HepG2 (cell line): Measurements from ENCODE around the gene RDH11. TPM values are rescaled to one million over a fixed set of nuclear protein-coding genes. Genes with fewer than 3 reads are reported as not detected.

ENCODE experiments used
- CBX1 ChIP-seq: IDR thresholded peaks from one replicate; pipeline ENCODE4 v1.6.1; 2016; ENCODE audit warnings: antibody characterized with exemption, low read depth
- CEBPB ChIP-seq: IDR thresholded peaks from 2 replicates; pipeline ENCODE4 v1.6.1; 2011; ENCODE audit warnings: low read depth, low read length, improper control_type of control experiment, borderline replicate concordance
- FIP1L1 ChIP-seq: fragments of 200-400 bp; formaldehyde crosslinking; IDR thresholded peaks from 2 replicates; pipeline ENCODE4 v1.6.1; 2018; ENCODE audit warnings: low read depth, mild to moderate bottlenecking, low read length, moderate library complexity, borderline replicate concordance; ENCODE audit not compliant: insufficient read depth
- GFI1 ChIP-seq: sonication (generic); formaldehyde crosslinking; IDR thresholded peaks from 2 replicates; pipeline ENCODE4 v1.5.0; 2020; ENCODE audit warnings: missing genetic modification reagents, mild to moderate bottlenecking, borderline replicate concordance
- ISL2 ChIP-seq: sonication (generic); formaldehyde crosslinking; IDR thresholded peaks from 2 replicates; pipeline ENCODE4 v1.5.0; 2020; ENCODE audit warnings: missing genetic modification reagents
- LCORL ChIP-seq, 2 experiments: fragments of 450-650 bp in 1 of 2; sonication (generic) in 1 of 2; formaldehyde crosslinking in 1 of 2; IDR thresholded peaks; 2 replicates each; pipeline versions ENCODE4 v1.5.0 to v1.6.1; 2017 to 2020; ENCODE audit warnings: antibody characterized with exemption in 1 of 2, missing genetic modification reagents in 1 of 2
- MXI1 ChIP-seq: IDR thresholded peaks from 3 replicates; pipeline ENCODE4 v1.6.1; 2012; ENCODE audit warnings: low read depth, low read length, inconsistent platforms, borderline replicate concordance
- MYNN ChIP-seq: sonication (generic); formaldehyde crosslinking; IDR thresholded peaks from 2 replicates; pipeline ENCODE4 v1.4.0; 2020; ENCODE audit warnings: mild to moderate bottlenecking, low read depth, missing genetic modification reagents
- NFIB ChIP-seq: sonication (generic); formaldehyde crosslinking; IDR thresholded peaks from 2 replicates; pipeline ENCODE4 v1.9.0; 2021; ENCODE audit warnings: missing genetic modification reagents, mild to moderate bottlenecking, borderline replicate concordance
- RXRA ChIP-seq: sonication (generic); formaldehyde crosslinking; IDR thresholded peaks from 2 replicates; pipeline ENCODE4 v1.5.1; 2020; ENCODE audit warnings: missing genetic modification reagents
- SRSF1 ChIP-seq: fragments of 200-400 bp; formaldehyde crosslinking; optimal IDR thresholded peaks from 2 replicates; pipeline ENCODE3; 2017; ENCODE audit warnings: mild to moderate bottlenecking, low read depth, low read length, moderate library complexity
- ZNF335 ChIP-seq: sonication (generic); formaldehyde crosslinking; IDR thresholded peaks from 2 replicates; pipeline ENCODE4 v1.4.0; 2020; ENCODE audit warnings: missing genetic modification reagents
- ZNF746 ChIP-seq: sonication (generic); formaldehyde crosslinking; IDR thresholded peaks from 2 replicates; pipeline ENCODE4 v1.8.0; 2022; ENCODE audit warnings: mild to moderate bottlenecking, missing genetic modification reagents
- ZNF780A ChIP-seq: sonication (generic); formaldehyde crosslinking; IDR thresholded peaks from 2 replicates; pipeline ENCODE4 v1.8.0; 2022; ENCODE audit warnings: mild to moderate bottlenecking, missing genetic modification reagents, moderate library complexity
- ZNF790 ChIP-seq: sonication (generic); formaldehyde crosslinking; IDR thresholded peaks from 2 replicates; pipeline ENCODE4 v1.8.0; 2022; ENCODE audit warnings: missing genetic modification reagents, mild to moderate bottlenecking, borderline replicate concordance
- ZNF792 ChIP-seq: IDR thresholded peaks from 2 replicates; pipeline ENCODE4 v1.6.1; 2016
- polyA plus RNA-seq, 8 experiments: library from polyadenylated mRNA; depleted of rRNA in 3 of 8; stranded (reverse) in 7 of 8; unstranded in 1 of 8; fragments of >200 nt; fragmentation: Illumina TruSeq in 4 of 8; extraction: Trizol in 4 of 8; gene quantifications; 2 replicates each; pipeline versions ENCODE4 v1.2.1 to v1.2.3, GENCODE V29; 2011 to 2016; ENCODE audit warnings: low read depth in 4 of 8, missing spikeins in 1 of 8, mixed read lengths in 1 of 8; ENCODE audit not compliant: insufficient read depth in 1 of 8
- total RNA-seq, 5 experiments: library from RNA; depleted of rRNA; stranded (reverse); fragments of >200 nt; fragmentation: Illumina TruSeq; extraction: Trizol; gene quantifications; 2 replicates each; pipeline ENCODE4 v1.2.3, GENCODE V29; 2016; ENCODE audit warnings: low read depth in 1 of 5
- TF ChIP-seq, protein P1 (sequence below): sonication (generic); formaldehyde crosslinking; IDR thresholded peaks from 2 replicates; pipeline ENCODE4 v1.5.1; 2020; ENCODE audit warnings: mild to moderate bottlenecking, missing genetic modification reagents, moderate library complexity
- TF ChIP-seq, protein P2 (sequence below): sonication (generic); formaldehyde crosslinking; IDR thresholded peaks from 2 replicates; pipeline ENCODE4 v1.4.0; 2020; ENCODE audit warnings: missing genetic modification reagents
- TF ChIP-seq, protein P3 (sequence below): sonication (generic); formaldehyde crosslinking; IDR thresholded peaks from 2 replicates; pipeline ENCODE4 v1.8.1; 2022; ENCODE audit warnings: low read depth, mild to moderate bottlenecking, missing genetic modification reagents
- TF ChIP-seq, protein P4 (sequence below), 2 experiments: sonication (generic) in 1 of 2; formaldehyde crosslinking in 1 of 2; IDR thresholded peaks; 2 replicates each; pipeline versions ENCODE4 v1.4.0 to v1.6.1; 2016 to 2020; ENCODE audit warnings: borderline replicate concordance in 1 of 2, low read depth in 1 of 2, mild to moderate bottlenecking in 1 of 2, missing genetic modification reagents in 1 of 2

Gene RDH11
- total and polyA plus RNA-seq, 2 of the 13 experiments (the other 11 are each of a cell fraction or from before 2014, with no cell fraction given): 106 to 131 TPM

DNA sequence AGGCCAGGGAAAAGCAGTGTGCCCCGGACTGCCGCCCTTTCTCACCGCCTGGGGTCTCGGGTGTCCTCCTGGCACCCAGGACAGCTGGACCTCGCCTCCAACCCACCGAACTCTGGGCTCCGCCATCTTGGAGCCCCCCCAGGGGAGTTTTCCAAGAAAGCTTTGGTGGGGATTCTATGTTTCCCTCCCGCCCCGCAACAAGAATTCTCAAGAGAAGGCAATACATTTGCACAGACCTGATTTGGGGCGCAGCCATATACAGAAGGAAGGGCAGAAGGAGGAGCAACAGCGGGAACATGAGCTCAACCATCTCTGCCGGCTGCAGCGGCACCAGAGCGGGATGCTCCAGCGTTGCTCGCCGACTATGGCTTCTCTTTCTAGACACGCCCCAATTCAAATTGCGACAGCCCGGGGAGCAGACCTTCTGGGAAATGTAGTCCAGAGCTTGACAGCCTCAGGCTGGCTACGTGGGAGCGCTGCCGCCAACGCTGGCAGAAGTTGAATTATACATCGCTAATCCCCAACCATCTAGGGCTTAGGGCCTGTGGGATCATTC lies at the start of gene RDH11 (continued):
- TF ChIP-seq ZNF780A (CRISPR knock-in tag) (no peak), MYNN (CRISPR knock-in tag) (no peak), ISL2 (CRISPR knock-in tag) (peak; percentile 36; the same call in 1 of the 2 replicates), LCORL (IDR thresholded peaks at IDR 0.05) (no peak), LCORL (CRISPR knock-in tag; IDR thresholded peaks at IDR 0.05) (peak; percentile 59; the same call in 1 of the 2 replicates), ZNF335 (CRISPR knock-in tag) (peak; percentile 97), ZNF790 (no peak), ZNF746 (0 out of 2 replicates have a peak, but pooled peaks have one; percentile 20), FIP1L1 (no peak), ZNF792 (CRISPR knock-in tag) (peak; percentile 38; the same call in 1 of the 2 replicates), RXRA (CRISPR knock-in tag) (no peak), CEBPB (peak; percentile 97), SRSF1 (no peak), MXI1 (peak; percentile 61; the same call in 1 of the 3 replicates), GFI1 (CRISPR knock-in tag) (no peak), NFIB (no peak), CBX1 (peak; percentile 63)
- TF ChIP-seq, protein P1, sequence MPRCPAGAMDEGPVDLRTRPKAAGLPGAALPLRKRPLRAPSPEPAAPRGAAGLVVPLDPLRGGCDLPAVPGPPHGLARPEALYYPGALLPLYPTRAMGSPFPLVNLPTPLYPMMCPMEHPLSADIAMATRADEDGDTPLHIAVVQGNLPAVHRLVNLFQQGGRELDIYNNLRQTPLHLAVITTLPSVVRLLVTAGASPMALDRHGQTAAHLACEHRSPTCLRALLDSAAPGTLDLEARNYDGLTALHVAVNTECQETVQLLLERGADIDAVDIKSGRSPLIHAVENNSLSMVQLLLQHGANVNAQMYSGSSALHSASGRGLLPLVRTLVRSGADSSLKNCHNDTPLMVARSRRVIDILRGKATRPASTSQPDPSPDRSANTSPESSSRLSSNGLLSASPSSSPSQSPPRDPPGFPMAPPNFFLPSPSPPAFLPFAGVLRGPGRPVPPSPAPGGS: 0 out of 2 replicates have a peak, but pooled peaks have one; percentile 24
- TF ChIP-seq, protein P2, sequence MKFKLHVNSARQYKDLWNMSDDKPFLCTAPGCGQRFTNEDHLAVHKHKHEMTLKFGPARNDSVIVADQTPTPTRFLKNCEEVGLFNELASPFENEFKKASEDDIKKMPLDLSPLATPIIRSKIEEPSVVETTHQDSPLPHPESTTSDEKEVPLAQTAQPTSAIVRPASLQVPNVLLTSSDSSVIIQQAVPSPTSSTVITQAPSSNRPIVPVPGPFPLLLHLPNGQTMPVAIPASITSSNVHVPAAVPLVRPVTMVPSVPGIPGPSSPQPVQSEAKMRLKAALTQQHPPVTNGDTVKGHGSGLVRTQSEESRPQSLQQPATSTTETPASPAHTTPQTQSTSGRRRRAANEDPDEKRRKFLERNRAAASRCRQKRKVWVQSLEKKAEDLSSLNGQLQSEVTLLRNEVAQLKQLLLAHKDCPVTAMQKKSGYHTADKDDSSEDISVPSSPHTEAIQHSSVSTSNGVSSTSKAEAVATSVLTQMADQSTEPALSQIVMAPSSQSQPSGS (CRISPR knock-in tag): no peak
- TF ChIP-seq, protein P3, sequence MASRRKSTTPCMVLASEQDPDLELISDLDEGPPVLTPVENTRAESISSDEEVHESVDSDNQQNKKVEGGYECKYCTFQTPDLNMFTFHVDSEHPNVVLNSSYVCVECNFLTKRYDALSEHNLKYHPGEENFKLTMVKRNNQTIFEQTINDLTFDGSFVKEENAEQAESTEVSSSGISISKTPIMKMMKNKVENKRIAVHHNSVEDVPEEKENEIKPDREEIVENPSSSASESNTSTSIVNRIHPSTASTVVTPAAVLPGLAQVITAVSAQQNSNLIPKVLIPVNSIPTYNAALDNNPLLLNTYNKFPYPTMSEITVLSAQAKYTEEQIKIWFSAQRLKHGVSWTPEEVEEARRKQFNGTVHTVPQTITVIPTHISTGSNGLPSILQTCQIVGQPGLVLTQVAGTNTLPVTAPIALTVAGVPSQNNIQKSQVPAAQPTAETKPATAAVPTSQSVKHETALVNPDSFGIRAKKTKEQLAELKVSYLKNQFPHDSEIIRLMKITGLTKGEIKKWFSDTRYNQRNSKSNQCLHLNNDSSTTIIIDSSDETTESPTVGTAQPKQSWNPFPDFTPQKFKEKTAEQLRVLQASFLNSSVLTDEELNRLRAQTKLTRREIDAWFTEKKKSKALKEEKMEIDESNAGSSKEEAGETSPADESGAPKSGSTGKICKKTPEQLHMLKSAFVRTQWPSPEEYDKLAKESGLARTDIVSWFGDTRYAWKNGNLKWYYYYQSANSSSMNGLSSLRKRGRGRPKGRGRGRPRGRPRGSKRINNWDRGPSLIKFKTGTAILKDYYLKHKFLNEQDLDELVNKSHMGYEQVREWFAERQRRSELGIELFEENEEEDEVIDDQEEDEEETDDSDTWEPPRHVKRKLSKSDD (CRISPR knock-in tag): peak; percentile 71; the same call in 1 of the 2 replicates
- TF ChIP-seq, protein P4, sequence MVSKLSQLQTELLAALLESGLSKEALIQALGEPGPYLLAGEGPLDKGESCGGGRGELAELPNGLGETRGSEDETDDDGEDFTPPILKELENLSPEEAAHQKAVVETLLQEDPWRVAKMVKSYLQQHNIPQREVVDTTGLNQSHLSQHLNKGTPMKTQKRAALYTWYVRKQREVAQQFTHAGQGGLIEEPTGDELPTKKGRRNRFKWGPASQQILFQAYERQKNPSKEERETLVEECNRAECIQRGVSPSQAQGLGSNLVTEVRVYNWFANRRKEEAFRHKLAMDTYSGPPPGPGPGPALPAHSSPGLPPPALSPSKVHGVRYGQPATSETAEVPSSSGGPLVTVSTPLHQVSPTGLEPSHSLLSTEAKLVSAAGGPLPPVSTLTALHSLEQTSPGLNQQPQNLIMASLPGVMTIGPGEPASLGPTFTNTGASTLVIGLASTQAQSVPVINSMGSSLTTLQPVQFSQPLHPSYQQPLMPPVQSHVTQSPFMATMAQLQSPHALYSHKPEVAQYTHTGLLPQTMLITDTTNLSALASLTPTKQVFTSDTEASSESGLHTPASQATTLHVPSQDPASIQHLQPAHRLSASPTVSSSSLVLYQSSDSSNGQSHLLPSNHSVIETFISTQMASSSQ (IDR thresholded peaks at IDR 0.05; ENCODE audit: low read depth): no peak
- TF ChIP-seq, protein P4 (CRISPR knock-in tag; IDR thresholded peaks at IDR 0.05; ENCODE audit: borderline replicate concordance): peak; percentile 34; the same call in 1 of the 2 replicates
